IMR-90 (cell line): ENCODE data around the gene DEFB124. TPM values are rescaled to one million over a fixed set of nuclear protein-coding genes. Genes with fewer than 3 reads are reported as not detected.
"Not testable (repeated sequence)": the region's sequence is repeated elsewhere in the genome, so short reads cannot be mapped to it uniquely, and the experiment has no call there.

Experiments
- ATAC-seq: fragments of 200-7000 bp; cut with Tn5 transposase; 2 replicates; pipeline ENCODE4 v1.9.1; 2020; ENCODE audit warnings: low read depth, mild to moderate bottlenecking, moderate library complexity
- BruUV-seq: library from RNA; stranded (reverse); fragments of 400-500 nt; replicated peaks from 2 replicates; lab custom pipeline; 2021; lab: Mats Ljungman, UMichigan
- CTCF ChIA-PET: fragments of 300-600 bp; formaldehyde crosslinking; extraction: SDS; loops from one replicate; lab custom pipeline; 2021; ENCODE audit warnings: antibody characterized with exemption; lab: Yijun Ruan, JAX
- POLR2A ChIA-PET: fragments of 300-600 bp; sonication (Branson Sonifier 250); formaldehyde crosslinking; loops from one replicate; lab custom pipeline; 2022; ENCODE audit warnings: antibody characterized with exemption; ENCODE audit not compliant: unreplicated experiment; lab: Charles Lee
- DNase-seq: peaks from one replicate; pipeline ENCODE4 v3.0.0; 2013
- H2AFZ ChIP-seq: replicated peaks from 2 replicates; pipeline ENCODE3; 2013; ENCODE audit warnings: low read length, mild to moderate bottlenecking; ENCODE audit not compliant: poor library complexity
- H2AK5ac ChIP-seq: 2 replicates; pipeline ENCODE4 v1.6.1; 2013; ENCODE audit warnings: low read depth, low read length, inconsistent platforms
- H2AK9ac ChIP-seq: replicated peaks from 2 replicates; pipeline ENCODE3; 2013; ENCODE audit warnings: mild to moderate bottlenecking, low read depth, low read length, moderate library complexity; ENCODE audit not compliant: poor library complexity
- H2BK120ac ChIP-seq: 2 replicates; pipeline ENCODE4 v1.6.1; 2013; ENCODE audit warnings: low read depth, low read length, inconsistent platforms
- H2BK15ac ChIP-seq: 3 replicates; pipeline ENCODE4 v1.6.1; 2013; ENCODE audit warnings: low read depth, low read length, inconsistent platforms
- H2BK20ac ChIP-seq: 2 replicates; pipeline ENCODE4 v1.6.1; 2013; ENCODE audit warnings: low read depth, mild to moderate bottlenecking, inconsistent platforms, low read length, moderate library complexity
- H2BK5ac ChIP-seq: 2 replicates; pipeline ENCODE4 v1.6.1; 2013; ENCODE audit warnings: mild to moderate bottlenecking, low read depth, low read length, inconsistent platforms; ENCODE audit not compliant: poor library complexity, severe bottlenecking
- H3K14ac ChIP-seq: replicated peaks from 2 replicates; pipeline ENCODE4 v1.6.1; 2013; ENCODE audit warnings: low read depth, low read length, inconsistent platforms
- H3K18ac ChIP-seq: 2 replicates; pipeline ENCODE4 v1.6.1; 2013; ENCODE audit warnings: low read depth, low read length, control low read depth
- H3K23ac ChIP-seq: 2 replicates; pipeline ENCODE4 v1.6.1; 2013; ENCODE audit warnings: low read depth, low read length, inconsistent platforms
- H3K27ac ChIP-seq: 2 replicates; pipeline ENCODE4 v1.5.1; 2013; ENCODE audit warnings: mild to moderate bottlenecking, control low read depth, low read length; ENCODE audit not compliant: insufficient read depth
- H3K27me3 ChIP-seq: 2 replicates; pipeline ENCODE4 v1.6.1; 2013; ENCODE audit warnings: low read length; ENCODE audit not compliant: control insufficient read depth, insufficient read depth
- H3K36me3 ChIP-seq: 2 replicates; pipeline ENCODE4 v1.6.1; 2013; ENCODE audit warnings: low read length, mixed read lengths; ENCODE audit not compliant: control insufficient read depth, insufficient read depth
- H3K4ac ChIP-seq: 2 replicates; pipeline ENCODE4 v1.6.1; 2013; ENCODE audit warnings: low read depth, low read length, inconsistent platforms
- H3K4me1 ChIP-seq: 2 replicates; pipeline ENCODE4 v1.6.1; 2013; ENCODE audit warnings: low read length, mixed read lengths; ENCODE audit not compliant: control insufficient read depth, insufficient read depth
- H3K4me2 ChIP-seq: 2 replicates; pipeline ENCODE4 v1.6.1; 2013; ENCODE audit warnings: low read depth, mild to moderate bottlenecking, control low read depth, low read length, moderate library complexity
- H3K4me3 ChIP-seq: 2 replicates; pipeline ENCODE4 v1.5.1; 2013; ENCODE audit warnings: low read depth, mild to moderate bottlenecking, control low read depth, low read length, moderate library complexity; ENCODE audit not compliant: insufficient read depth
- H3K56ac ChIP-seq: 2 replicates; pipeline ENCODE4 v1.6.1; 2013; ENCODE audit warnings: low read length, inconsistent platforms; ENCODE audit not compliant: insufficient read depth; ENCODE audit errors: extremely low read depth
- H3K79me1 ChIP-seq, 2 experiments: 2 replicates each; pipeline ENCODE4 v1.6.1; 2013; ENCODE audit warnings: low read length in 2 of 2, inconsistent platforms in 1 of 2, low read depth in 1 of 2
- H3K9ac ChIP-seq: 2 replicates; pipeline ENCODE4 v1.6.1; 2013; ENCODE audit warnings: low read depth, low read length, control low read depth
- H3K9me1 ChIP-seq: 2 replicates; pipeline ENCODE4 v1.6.1; 2013; ENCODE audit warnings: low read length, inconsistent platforms; ENCODE audit not compliant: insufficient read depth
- H3K9me3 ChIP-seq: 2 replicates; pipeline ENCODE4 v1.6.1; 2013; ENCODE audit warnings: low read length; ENCODE audit not compliant: control insufficient read depth, insufficient read depth
- H4K20me1 ChIP-seq: 2 replicates; pipeline ENCODE4 v1.6.1; 2013; ENCODE audit warnings: low read length, inconsistent platforms; ENCODE audit not compliant: insufficient read depth
- H4K5ac ChIP-seq: 2 replicates; pipeline ENCODE4 v1.6.1; 2013; ENCODE audit warnings: mild to moderate bottlenecking, low read depth, low read length, control low read depth
- H4K8ac ChIP-seq, 2 experiments: 2 replicates each; pipeline ENCODE4 v1.6.1; 2013; ENCODE audit warnings: low read depth in 2 of 2, low read length in 2 of 2, control low read depth in 1 of 2, inconsistent platforms in 1 of 2
- H4K91ac ChIP-seq: 2 replicates; pipeline ENCODE4 v1.6.1; 2013; ENCODE audit warnings: low read depth, low read length, inconsistent platforms; ENCODE audit not compliant: insufficient read depth
- CEBPB ChIP-seq: IDR thresholded peaks from 2 replicates; pipeline ENCODE4 v1.6.1; 2012; ENCODE audit warnings: low read depth, low read length, improper control_type of control experiment
- RCOR1 ChIP-seq: IDR thresholded peaks from 2 replicates; pipeline ENCODE4 v1.6.1; 2012; ENCODE audit warnings: mild to moderate bottlenecking, low read length, improper control_type of control experiment; ENCODE audit not compliant: insufficient replicate concordance
- RFX5 ChIP-seq: IDR thresholded peaks from 2 replicates; pipeline ENCODE4 v1.8.0; 2012; ENCODE audit warnings: low read depth, mild to moderate bottlenecking, low read length, moderate library complexity
- WGBS, 2 experiments: methylation state at CpG; one replicate each; pipeline versions ENCODE4 v1.1.5 to v1.1.7; 2013; ENCODE audit warnings: missing lambda C conversion rate in 2 of 2; ENCODE audit not compliant: insufficient read length in 1 of 2; ENCODE audit errors: extremely low coverage in 2 of 2; 5-methylcytosine and 5-hydroxymethylcytosine counted together
- dilution Hi-C: fragments of 300-500 bp; cut with HindIII; formaldehyde crosslinking; loops from one replicate; pipeline ENCODE4 v1.14.3; 2018; ENCODE audit warnings: low sequenced_read_pairs; ENCODE audit not compliant: unreplicated experiment
- in situ Hi-C: fragments of 300-500 bp; cut with MboI; formaldehyde crosslinking; loops from 3 replicates; pipeline ENCODE4 v1.14.3; 2019; ENCODE audit warnings: low sequenced_read_pairs, inconsistent platforms, mixed read lengths
- intact Hi-C: fragments of 100-400 bp; cut with micrococcal nuclease; formaldehyde crosslinking; loops from 2 replicates; pipeline ENCODE4 v1.10.0; 2022
- polyA plus RNA-seq, 3 experiments: library from polyadenylated mRNA; depleted of rRNA; stranded (reverse); fragments of >200 nt; gene quantifications; 2 replicates each; pipeline ENCODE4 v1.2.3, GENCODE V29; 2012; ENCODE audit warnings: low replicate concordance in 1 of 3
- total RNA-seq: library from RNA; depleted of rRNA; stranded (reverse); fragments of >200 nt; gene quantifications from 2 replicates; pipeline ENCODE4 v1.2.3, GENCODE V29; 2012

DEFB124 gene
- total and polyA plus RNA-seq, 2 of the 4 experiments (the other 2 are of a cell fraction) = not detected

GRCh38 chr20:31472395-31473330, 2.3 kb downstream of the DEFB124 start:
- BruUV-seq = no TSS peak
- no peak overlapping the region for H4K91ac ChIP-seq
- no peak for DNase-seq
- H3K9me3 ChIP-seq = no peaks in the 10 kb centered on the region
- no peak overlapping the region for H3K27ac ChIP-seq
- H3K4me1 ChIP-seq = no peaks in the 10 kb centered on the region
- H3K9ac ChIP-seq = no peak overlapping the region
- in situ Hi-C loops (no loop called here), dilution Hi-C loops (no loop called here), intact Hi-C loops (no loop called here)
- 14% methylated on average over 3 of the region's 8 CpGs; no CpG with 5 or more reads in 1 of the 2 experiments for WGBS, 2 experiments
- ATAC-seq = no peak
- H4K8ac ChIP-seq = no peak overlapping the region
- H2BK15ac ChIP-seq = no peak overlapping the region
- no peak overlapping the region for H4K5ac ChIP-seq
- H3K14ac ChIP-seq = no peak overlapping the region
- no peaks in the 10 kb centered on the region for H4K20me1 ChIP-seq
- no peak overlapping the region for H2AK9ac ChIP-seq
- H3K36me3 ChIP-seq = no peaks in the 10 kb centered on the region
- no peak overlapping the region for H2AFZ ChIP-seq
- H3K56ac ChIP-seq = no peak overlapping the region
- H3K4ac ChIP-seq = no peak overlapping the region
- POLR2A ChIA-PET = no interaction called here
- no peak overlapping the region for H3K4me3 ChIP-seq
- CTCF ChIA-PET = interaction anchor here (1.4 kb wide), 1 partner anchor 30 kb away, joined by 4 read pairs; no protein-coding TSS in a partner anchor
- no peak overlapping the region for H3K4me2 ChIP-seq
- no peak overlapping the region for H2BK120ac ChIP-seq
- H3K79me1 ChIP-seq = no peaks in the 10 kb centered on the region
- H2AK5ac ChIP-seq = no peak overlapping the region
- H3K9me1 ChIP-seq = no peaks in the 10 kb centered on the region
- no peak overlapping the region for H3K23ac ChIP-seq
- TF ChIP-seq RFX5 = no peak
- TF ChIP-seq RCOR1 = no peak
- no peak for TF ChIP-seq CEBPB
- no peak overlapping the region for H2BK5ac ChIP-seq
- no peak overlapping the region for H2BK20ac ChIP-seq
- H3K18ac ChIP-seq = no peak overlapping the region
- H3K27me3 ChIP-seq = peaks cover 32% of the 10 kb centered on the region

GRCh38 chr20:31470946-31471345, 4.0 kb downstream of the DEFB124 start:
- H3K27ac ChIP-seq, H2BK15ac ChIP-seq, intact Hi-C loops, H2AK5ac ChIP-seq, H2BK20ac ChIP-seq, H4K20me1 ChIP-seq, H4K8ac ChIP-seq, H2BK120ac ChIP-seq, H3K36me3 ChIP-seq, H2AFZ ChIP-seq, CTCF ChIA-PET, H3K79me1 ChIP-seq, H3K56ac ChIP-seq, H2BK5ac ChIP-seq, H3K14ac ChIP-seq, H3K23ac ChIP-seq, H3K9me1 ChIP-seq, H2AK9ac ChIP-seq, H3K4ac ChIP-seq, H4K91ac ChIP-seq, BruUV-seq, H3K4me1 ChIP-seq, POLR2A ChIA-PET, ATAC-seq, H4K5ac ChIP-seq, H3K4me2 ChIP-seq, DNase-seq, H3K4me3 ChIP-seq, dilution Hi-C loops, in situ Hi-C loops, H3K9me3 ChIP-seq, H3K18ac ChIP-seq, H3K9ac ChIP-seq: not testable (repeated sequence)
- peaks cover 21% of the 10 kb centered on the region for H3K27me3 ChIP-seq
- WGBS, 2 experiments = no CpG with 5 or more reads among the region's 33 CpGs
